ENCODE data around the gene AXIN2. TPM values are rescaled to one million over a fixed set of nuclear protein-coding genes. Genes with fewer than 3 reads are reported as not detected.

AXIN2 gene
- total RNA-seq, 1 experiment from 2014 or later: 2.4 TPM

GRCh38 chr17:65487990-65488389 lies 73.5 kb downstream of the AXIN2 start:
- intact Hi-C loops (cut with micrococcal nuclease; ENCODE audit: unreplicated experiment): no loop called here

GRCh38 chr17:65487161-65487560 lies 74.3 kb downstream of the AXIN2 start:
- TF ChIP-seq SIN3A (IDR thresholded peaks at IDR 0.05; ENCODE audit: borderline replicate concordance, insufficient read depth, low read depth, low read length): no peak
- TF ChIP-seq, protein P1, sequence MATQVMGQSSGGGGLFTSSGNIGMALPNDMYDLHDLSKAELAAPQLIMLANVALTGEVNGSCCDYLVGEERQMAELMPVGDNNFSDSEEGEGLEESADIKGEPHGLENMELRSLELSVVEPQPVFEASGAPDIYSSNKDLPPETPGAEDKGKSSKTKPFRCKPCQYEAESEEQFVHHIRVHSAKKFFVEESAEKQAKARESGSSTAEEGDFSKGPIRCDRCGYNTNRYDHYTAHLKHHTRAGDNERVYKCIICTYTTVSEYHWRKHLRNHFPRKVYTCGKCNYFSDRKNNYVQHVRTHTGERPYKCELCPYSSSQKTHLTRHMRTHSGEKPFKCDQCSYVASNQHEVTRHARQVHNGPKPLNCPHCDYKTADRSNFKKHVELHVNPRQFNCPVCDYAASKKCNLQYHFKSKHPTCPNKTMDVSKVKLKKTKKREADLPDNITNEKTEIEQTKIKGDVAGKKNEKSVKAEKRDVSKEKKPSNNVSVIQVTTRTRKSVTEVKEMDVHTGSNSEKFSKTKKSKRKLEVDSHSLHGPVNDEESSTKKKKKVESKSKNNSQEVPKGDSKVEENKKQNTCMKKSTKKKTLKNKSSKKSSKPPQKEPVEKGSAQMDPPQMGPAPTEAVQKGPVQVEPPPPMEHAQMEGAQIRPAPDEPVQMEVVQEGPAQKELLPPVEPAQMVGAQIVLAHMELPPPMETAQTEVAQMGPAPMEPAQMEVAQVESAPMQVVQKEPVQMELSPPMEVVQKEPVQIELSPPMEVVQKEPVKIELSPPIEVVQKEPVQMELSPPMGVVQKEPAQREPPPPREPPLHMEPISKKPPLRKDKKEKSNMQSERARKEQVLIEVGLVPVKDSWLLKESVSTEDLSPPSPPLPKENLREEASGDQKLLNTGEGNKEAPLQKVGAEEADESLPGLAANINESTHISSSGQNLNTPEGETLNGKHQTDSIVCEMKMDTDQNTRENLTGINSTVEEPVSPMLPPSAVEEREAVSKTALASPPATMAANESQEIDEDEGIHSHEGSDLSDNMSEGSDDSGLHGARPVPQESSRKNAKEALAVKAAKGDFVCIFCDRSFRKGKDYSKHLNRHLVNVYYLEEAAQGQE (IDR thresholded peaks at IDR 0.05; ENCODE audit: insufficient read depth in 1 of 2, low read depth in 2 of 2, low read length in 1 of 2): no peak
- TF ChIP-seq, protein P2, sequence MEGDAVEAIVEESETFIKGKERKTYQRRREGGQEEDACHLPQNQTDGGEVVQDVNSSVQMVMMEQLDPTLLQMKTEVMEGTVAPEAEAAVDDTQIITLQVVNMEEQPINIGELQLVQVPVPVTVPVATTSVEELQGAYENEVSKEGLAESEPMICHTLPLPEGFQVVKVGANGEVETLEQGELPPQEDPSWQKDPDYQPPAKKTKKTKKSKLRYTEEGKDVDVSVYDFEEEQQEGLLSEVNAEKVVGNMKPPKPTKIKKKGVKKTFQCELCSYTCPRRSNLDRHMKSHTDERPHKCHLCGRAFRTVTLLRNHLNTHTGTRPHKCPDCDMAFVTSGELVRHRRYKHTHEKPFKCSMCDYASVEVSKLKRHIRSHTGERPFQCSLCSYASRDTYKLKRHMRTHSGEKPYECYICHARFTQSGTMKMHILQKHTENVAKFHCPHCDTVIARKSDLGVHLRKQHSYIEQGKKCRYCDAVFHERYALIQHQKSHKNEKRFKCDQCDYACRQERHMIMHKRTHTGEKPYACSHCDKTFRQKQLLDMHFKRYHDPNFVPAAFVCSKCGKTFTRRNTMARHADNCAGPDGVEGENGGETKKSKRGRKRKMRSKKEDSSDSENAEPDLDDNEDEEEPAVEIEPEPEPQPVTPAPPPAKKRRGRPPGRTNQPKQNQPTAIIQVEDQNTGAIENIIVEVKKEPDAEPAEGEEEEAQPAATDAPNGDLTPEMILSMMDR (IDR thresholded peaks at IDR 0.05): no peak
- no peak for TF ChIP-seq TCF7L2 (IDR thresholded peaks at IDR 0.05; ENCODE audit: low read depth, low read length)
- TF ChIP-seq POLR2AphosphoS5 (IDR thresholded peaks at IDR 0.05; ENCODE audit: low read depth, low read length): no peak
- no peaks in the 10 kb centered on the region for H3K4me1 ChIP-seq (ENCODE audit: control insufficient read depth, insufficient read depth, low read length)
- no TSS peak for BruUV-seq (replicated peaks)

More at GRCh38 chr17:65487990-65488389, 73.5 kb downstream of the AXIN2 start:
- Histone ChIP-seq H3K4me1 (ENCODE audit: control insufficient read depth, insufficient read depth, low read length) (no peaks in the 10 kb centered on the region), H3K9me3 (ENCODE audit: control insufficient read depth, insufficient read depth, low read depth, low read length) (no peaks in the 10 kb centered on the region), H3K36me3 (ENCODE audit: control insufficient read depth, insufficient read depth, low read length) (no peaks in the 10 kb centered on the region), H3K27me3 (ENCODE audit: control insufficient read depth, insufficient read depth, low read length) (no peaks in the 10 kb centered on the region; the same call in none of the 2 replicates), H3K4me3 (ENCODE audit: low read depth in 2 of 2, low read length in 2 of 2) (no peak overlapping the region), H3K27ac (ENCODE audit: low read length) (no peak overlapping the region)
- ChIA-PET CTCF (no interaction called here), POLR2A (no interaction called here)
- no peak for DNase-seq (ENCODE audit: low read depth, low spot score)
- no peak for ATAC-seq
- no TSS peak for BruUV-seq (replicated peaks)
- in situ Hi-C loops (cut with HindIII; ENCODE audit: low pct_unique_long_range_greater_than_20kb, low sequenced_read_pairs): no loop called here
- no peak for TF ChIP-seq POLR2AphosphoS5 (IDR thresholded peaks at IDR 0.05; ENCODE audit: low read depth, low read length)
- TF ChIP-seq, protein P2 (IDR thresholded peaks at IDR 0.05): no peak
- TF ChIP-seq SIN3A (IDR thresholded peaks at IDR 0.05; ENCODE audit: borderline replicate concordance, insufficient read depth, low read depth, low read length): no peak
- TF ChIP-seq, protein P1 (IDR thresholded peaks at IDR 0.05; ENCODE audit: insufficient read depth in 1 of 2, low read depth in 2 of 2, low read length in 1 of 2): no peak
- no peak for TF ChIP-seq TCF7L2 (IDR thresholded peaks at IDR 0.05; ENCODE audit: low read depth, low read length)

More at GRCh38 chr17:65487161-65487560, 74.3 kb downstream of the AXIN2 start:
- in situ Hi-C loops (cut with HindIII; ENCODE audit: low pct_unique_long_range_greater_than_20kb, low sequenced_read_pairs) (no loop called here), intact Hi-C loops (cut with micrococcal nuclease; ENCODE audit: unreplicated experiment) (no loop called here)
- H3K4me3 ChIP-seq (ENCODE audit: low read depth in 2 of 2, low read length in 2 of 2): no peak overlapping the region
- no peak overlapping the region for H3K27ac ChIP-seq (ENCODE audit: low read length)
- H3K36me3 ChIP-seq (ENCODE audit: control insufficient read depth, insufficient read depth, low read length): no peaks in the 10 kb centered on the region
- ChIA-PET CTCF (no interaction called here), POLR2A (no interaction called here)
- H3K9me3 ChIP-seq (ENCODE audit: control insufficient read depth, insufficient read depth, low read depth, low read length): no peaks in the 10 kb centered on the region
- no peak for DNase-seq (ENCODE audit: low read depth, low spot score)
- no peak for ATAC-seq
- no peaks in the 10 kb centered on the region; the same call in none of the 2 replicates for H3K27me3 ChIP-seq (ENCODE audit: control insufficient read depth, insufficient read depth, low read length)
